Measurements from ENCODE around the gene TNFRSF6B.

- TF ChIP-seq, protein P1, sequence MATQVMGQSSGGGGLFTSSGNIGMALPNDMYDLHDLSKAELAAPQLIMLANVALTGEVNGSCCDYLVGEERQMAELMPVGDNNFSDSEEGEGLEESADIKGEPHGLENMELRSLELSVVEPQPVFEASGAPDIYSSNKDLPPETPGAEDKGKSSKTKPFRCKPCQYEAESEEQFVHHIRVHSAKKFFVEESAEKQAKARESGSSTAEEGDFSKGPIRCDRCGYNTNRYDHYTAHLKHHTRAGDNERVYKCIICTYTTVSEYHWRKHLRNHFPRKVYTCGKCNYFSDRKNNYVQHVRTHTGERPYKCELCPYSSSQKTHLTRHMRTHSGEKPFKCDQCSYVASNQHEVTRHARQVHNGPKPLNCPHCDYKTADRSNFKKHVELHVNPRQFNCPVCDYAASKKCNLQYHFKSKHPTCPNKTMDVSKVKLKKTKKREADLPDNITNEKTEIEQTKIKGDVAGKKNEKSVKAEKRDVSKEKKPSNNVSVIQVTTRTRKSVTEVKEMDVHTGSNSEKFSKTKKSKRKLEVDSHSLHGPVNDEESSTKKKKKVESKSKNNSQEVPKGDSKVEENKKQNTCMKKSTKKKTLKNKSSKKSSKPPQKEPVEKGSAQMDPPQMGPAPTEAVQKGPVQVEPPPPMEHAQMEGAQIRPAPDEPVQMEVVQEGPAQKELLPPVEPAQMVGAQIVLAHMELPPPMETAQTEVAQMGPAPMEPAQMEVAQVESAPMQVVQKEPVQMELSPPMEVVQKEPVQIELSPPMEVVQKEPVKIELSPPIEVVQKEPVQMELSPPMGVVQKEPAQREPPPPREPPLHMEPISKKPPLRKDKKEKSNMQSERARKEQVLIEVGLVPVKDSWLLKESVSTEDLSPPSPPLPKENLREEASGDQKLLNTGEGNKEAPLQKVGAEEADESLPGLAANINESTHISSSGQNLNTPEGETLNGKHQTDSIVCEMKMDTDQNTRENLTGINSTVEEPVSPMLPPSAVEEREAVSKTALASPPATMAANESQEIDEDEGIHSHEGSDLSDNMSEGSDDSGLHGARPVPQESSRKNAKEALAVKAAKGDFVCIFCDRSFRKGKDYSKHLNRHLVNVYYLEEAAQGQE (IDR thresholded peaks at IDR 0.05; ENCODE audit: insufficient replicate concordance, low read depth): no peak
- TF ChIP-seq CTCF (IDR thresholded peaks at IDR 0.05; ENCODE audit: insufficient read depth, low read length) (no peak), POLR2AphosphoS5 (IDR thresholded peaks at IDR 0.05; ENCODE audit: low read depth) (no peak), SPI1 (IDR thresholded peaks at IDR 0.05; ENCODE audit: borderline replicate concordance, low read depth) (no peak)
Observed at GRCh38 chr20:63663332-63664066, 33.0 kb upstream of the TNFRSF6B start.
